HG02571 (cell line): ENCODE measurements around the gene IRX4.
"Not testable (repeated sequence)": the region's sequence is repeated elsewhere in the genome, so short reads cannot be mapped to it uniquely, and the experiment has no call there.

Source experiments
- ATAC-seq: cut with Tn5 transposase; IDR thresholded peaks from one replicate; pipeline ENCODE4 v1.9.1; 2021; ENCODE audit warnings: mild to moderate bottlenecking, moderate library complexity; ENCODE audit not compliant: unreplicated experiment

IRX4 gene

DNA sequence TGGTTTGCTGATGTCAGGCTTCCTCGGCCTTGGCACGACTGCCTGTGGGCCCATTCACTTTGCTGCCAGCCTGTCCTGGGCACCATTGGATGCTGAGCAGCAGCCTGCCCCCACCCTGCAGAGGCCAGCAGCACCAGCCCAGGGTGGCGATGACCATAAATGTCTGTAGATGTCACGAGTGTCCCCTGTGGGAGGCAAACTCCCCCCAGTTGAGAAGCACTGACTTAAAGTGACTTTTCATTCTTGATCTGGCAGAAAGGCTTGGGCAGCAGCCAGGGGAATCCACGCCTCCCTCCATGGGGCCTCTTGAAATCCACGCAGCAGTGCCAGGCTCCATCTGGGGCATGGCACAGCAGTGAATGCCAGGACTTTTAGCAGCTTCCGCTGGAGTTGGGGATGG is 21.8 kb downstream of the IRX4 start:
- ATAC-seq: no peak

DNA sequence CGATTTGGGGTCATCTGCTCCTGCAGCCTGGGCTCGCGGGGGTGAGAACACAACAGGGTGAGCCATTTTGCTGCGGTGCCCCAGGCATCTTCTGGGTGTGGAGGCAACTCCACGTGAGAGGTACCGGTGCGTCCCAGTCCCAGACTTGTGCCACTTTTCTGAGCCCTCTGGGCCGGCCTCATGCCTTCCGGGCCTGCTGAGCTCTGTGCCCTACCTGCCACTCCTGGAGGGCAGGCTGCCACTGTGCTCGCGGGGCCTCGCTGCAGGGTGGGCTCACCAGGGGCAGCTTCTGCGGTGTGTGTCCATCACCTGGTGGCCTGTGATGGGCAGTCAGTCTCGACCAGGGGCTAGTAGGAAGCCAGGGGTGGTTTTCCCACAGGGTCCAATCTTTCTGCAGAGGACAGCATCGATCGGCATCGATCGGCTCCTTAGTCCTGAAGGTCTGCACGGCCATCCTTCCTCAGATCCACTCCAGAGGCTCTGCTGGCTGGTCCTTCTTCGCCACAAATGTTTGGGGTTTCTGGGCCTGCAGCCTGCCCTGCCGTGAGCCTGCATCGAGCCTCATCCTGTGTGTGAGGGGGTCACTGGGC is 22.6 kb downstream of the IRX4 start:
- no peak for ATAC-seq

- ATAC-seq: no peak
These were observed 23.6 kb downstream of the IRX4 start for GRCh38 chr5:1859099-1859498.

DNA sequence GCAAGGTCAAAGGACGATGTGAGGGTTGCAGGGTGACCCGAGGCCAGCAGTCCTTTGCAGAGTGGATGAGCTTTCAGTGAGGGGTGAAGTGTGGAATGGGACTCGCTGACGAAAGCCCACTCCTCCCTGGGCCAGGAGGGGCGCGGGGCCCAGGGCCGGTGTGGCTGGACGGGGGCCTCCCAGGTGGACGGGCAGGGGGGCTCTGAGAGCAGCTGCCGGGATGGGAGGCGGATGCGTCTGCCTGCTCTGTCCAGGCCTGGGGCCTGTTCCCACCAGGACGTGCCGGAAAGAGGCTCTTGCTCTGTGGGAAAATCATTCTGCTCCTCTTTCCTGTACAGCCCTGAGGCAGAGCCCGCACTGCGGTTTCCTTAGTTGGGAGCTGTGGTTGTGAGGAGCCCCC is 24.3 kb downstream of the IRX4 start:
- ATAC-seq: no peak

- ATAC-seq: no peak
These were observed 25.5 kb downstream of the IRX4 start for GRCh38 chr5:1857256-1857600.

- ATAC-seq: no peak
These were observed 26.0 kb downstream of the IRX4 start for GRCh38 chr5:1856596-1857255.

GRCh38 chr5:1855596-1855995 is 27.1 kb downstream of the IRX4 start:
- ATAC-seq: no peak

- no peak for ATAC-seq
These were observed 27.6 kb downstream of the IRX4 start for GRCh38 chr5:1855075-1855474.

- ATAC-seq: no peak
These were observed 29.2 kb downstream of the IRX4 start for GRCh38 chr5:1853531-1853930.

DNA sequence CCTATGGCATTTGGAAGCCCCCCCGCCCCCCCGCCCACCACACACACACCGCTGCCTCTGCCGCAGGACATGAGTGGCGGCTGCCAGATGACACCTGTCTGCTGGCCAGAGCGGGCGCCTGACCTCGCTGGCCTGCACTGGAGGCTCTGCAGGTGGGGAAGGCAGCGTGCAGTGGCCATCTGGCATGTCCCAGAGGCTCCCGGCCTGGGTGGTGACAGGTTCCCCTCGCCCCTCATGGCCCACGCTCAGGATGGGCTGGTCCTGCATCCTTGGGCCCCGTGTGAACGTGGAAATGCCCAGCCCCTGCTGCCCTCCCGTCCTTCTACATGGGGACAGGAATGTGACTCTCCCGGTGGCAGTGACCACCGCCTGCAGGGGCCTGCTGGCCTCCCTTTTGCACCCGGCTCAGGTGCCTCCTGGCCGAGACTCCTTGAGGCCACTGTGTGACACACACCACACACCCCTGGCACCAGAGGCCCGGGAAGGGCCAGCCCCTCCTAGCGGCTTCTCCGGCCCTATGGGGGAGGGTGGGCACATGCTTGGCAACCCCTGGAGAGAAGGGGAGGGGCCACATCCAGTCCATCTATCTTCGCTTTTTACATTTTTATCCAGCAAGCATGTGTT is 30.3 kb downstream of the IRX4 start:
- no peak for ATAC-seq

DNA sequence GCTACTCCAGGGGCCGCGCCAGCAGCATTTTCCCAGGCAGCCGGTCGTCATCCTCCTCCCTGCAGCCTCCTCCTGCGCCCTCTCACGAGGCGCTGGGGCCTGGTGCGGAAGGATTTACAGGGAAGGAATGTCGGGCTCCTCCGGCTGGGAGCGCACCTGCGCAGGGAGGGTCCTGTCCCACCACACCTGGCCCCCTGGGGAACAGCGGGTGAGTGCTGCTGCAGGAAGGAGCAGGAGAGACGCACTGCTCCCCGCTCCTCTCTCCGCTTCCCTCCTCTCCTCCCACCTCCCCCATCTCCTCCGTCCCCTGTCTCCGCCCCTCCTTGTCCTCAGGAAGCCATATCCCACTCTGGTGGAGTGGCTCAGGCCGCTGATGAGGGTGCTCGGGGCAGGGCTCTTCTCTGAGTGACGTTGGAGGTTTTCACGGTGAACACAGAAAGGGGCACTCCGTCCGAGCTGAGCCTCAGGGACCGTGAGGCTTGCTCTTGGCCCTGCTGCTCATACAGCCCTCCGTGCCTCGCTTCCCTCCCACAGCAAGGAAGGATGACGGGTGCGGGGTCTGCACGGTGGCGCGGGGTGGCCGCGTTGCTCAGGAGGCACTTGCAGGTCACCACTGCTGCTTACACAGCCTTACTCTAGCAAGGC is 31.3 kb downstream of the IRX4 start:
- ATAC-seq: no peak

- ATAC-seq: no peak
These were observed 32.2 kb downstream of the IRX4 start for GRCh38 chr5:1850324-1851154.

GRCh38 chr5:1847611-1848010 is 35.1 kb downstream of the IRX4 start:
- ATAC-seq: no peak

GRCh38 chr5:1847056-1847455 is 35.7 kb downstream of the IRX4 start:
- ATAC-seq: no peak

- ATAC-seq: no peak
These were observed 36.1 kb downstream of the IRX4 start for GRCh38 chr5:1846583-1846982.

- ATAC-seq: no peak
These were observed 37.0 kb downstream of the IRX4 start for GRCh38 chr5:1845696-1846095.

DNA sequence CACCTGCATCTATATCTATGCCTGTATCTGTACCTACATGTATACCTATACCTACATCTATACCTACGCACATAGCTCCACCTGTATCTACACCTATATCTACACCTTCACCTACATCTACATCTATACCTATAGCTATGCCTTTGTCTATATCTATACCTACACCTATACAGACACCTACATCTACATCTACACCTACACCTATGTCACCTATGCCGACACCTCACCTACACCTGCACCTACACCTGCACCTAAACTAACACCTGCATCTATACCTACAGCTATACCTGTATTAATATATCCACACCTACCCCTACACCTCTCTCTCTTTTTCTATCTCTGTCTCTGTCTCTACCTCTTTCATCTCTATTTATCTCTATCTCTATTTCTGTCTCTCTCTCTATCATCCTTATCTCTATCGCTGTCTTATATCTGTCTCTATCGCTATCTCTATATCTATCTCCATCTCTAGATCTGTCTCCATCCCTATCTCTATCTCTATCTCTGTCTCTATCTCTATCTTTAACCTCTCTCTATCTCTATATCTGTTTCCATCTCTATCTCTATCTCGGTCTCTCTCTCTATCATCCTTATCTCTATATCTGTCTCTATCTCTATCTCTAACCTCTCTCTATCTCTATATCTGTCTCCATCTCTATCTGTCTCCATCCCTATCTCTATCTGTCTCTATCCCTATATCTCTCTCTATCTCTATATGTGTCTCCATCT is 37.9 kb downstream of the IRX4 start:
- no peak for ATAC-seq

- not testable (repeated sequence) for ATAC-seq
These were observed 39.0 kb downstream of the IRX4 start for GRCh38 chr5:1843761-1844160.

GRCh38 chr5:1842004-1842819 is 40.5 kb downstream of the IRX4 start:
- no peak for ATAC-seq
